PC-3 (cell line): Measurements from ENCODE around the gene ETV7. TPM values are rescaled to one million over a fixed set of nuclear protein-coding genes. Genes with fewer than 3 reads are reported as not detected.

ENCODE experiments used
- ATAC-seq: fragments of 200-7000 bp; cut with Tn5 transposase; 2 replicates; pipeline ENCODE4 v1.9.1; 2020; ENCODE audit warnings: mild to moderate bottlenecking, moderate library complexity
- BruUV-seq: library from RNA; stranded (reverse); fragments of 400-500 nt; replicated peaks from 2 replicates; lab custom pipeline; 2021; lab: Mats Ljungman, UMichigan
- CTCF ChIA-PET: fragments of 300-600 bp; sonication (Branson Sonifier 250); formaldehyde crosslinking; loops from one replicate; lab custom pipeline; 2022; ENCODE audit warnings: antibody characterized with exemption; lab: Charles Lee
- POLR2A ChIA-PET: fragments of 300-600 bp; sonication (Branson Sonifier 250); formaldehyde crosslinking; loops from one replicate; lab custom pipeline; 2022; ENCODE audit warnings: antibody characterized with exemption; ENCODE audit not compliant: unreplicated experiment; lab: Charles Lee
- DNase-seq: peaks from one replicate; pipeline ENCODE4 v3.0.0-alpha.2; 2015
- H2AFZ ChIP-seq: fragments of 300-600 bp; sonication (generic); 2 replicates; pipeline ENCODE4 v1.6.0; 2016; ENCODE audit warnings: antibody characterized with exemption, low read length
- H3F3A ChIP-seq: fragments of 300-600 bp; sonication (generic); one replicate; pipeline ENCODE4 v1.6.0; 2017; ENCODE audit warnings: antibody characterized with exemption, low read length, control low read depth, mild to moderate bottlenecking; ENCODE audit not compliant: unreplicated experiment
- H3K27ac ChIP-seq: fragments of 300-600 bp; sonication (generic); 2 replicates; pipeline ENCODE4 v1.5.1; 2016; ENCODE audit warnings: mild to moderate bottlenecking, low read length
- H3K27me3 ChIP-seq: fragments of 300-600 bp; sonication (generic); 2 replicates; pipeline ENCODE4 v1.6.1; 2016; ENCODE audit warnings: low read length, mixed read lengths
- H3K36me3 ChIP-seq: fragments of 300-600 bp; sonication (generic); 2 replicates; pipeline ENCODE4 v1.6.1; 2016; ENCODE audit warnings: low read depth, mixed run types, low read length, mixed read lengths
- H3K4me1 ChIP-seq: fragments of 300-600 bp; sonication (generic); 2 replicates; pipeline ENCODE4 v1.5.1; 2016; ENCODE audit warnings: low read length; ENCODE audit not compliant: insufficient read depth
- H3K4me2 ChIP-seq: fragments of 300-600 bp; sonication (generic); 2 replicates; pipeline ENCODE4 v1.6.0; 2016; ENCODE audit warnings: low read length
- H3K4me3 ChIP-seq: fragments of 300-600 bp; sonication (generic); 2 replicates; pipeline ENCODE4 v1.5.1; 2016; ENCODE audit warnings: mild to moderate bottlenecking, low read length, mixed read lengths
- H3K79me2 ChIP-seq: fragments of 300-600 bp; sonication (generic); 2 replicates; pipeline ENCODE4 v1.6.1; 2017; ENCODE audit warnings: low read length, mixed read lengths
- H3K9ac ChIP-seq: fragments of 300-600 bp; sonication (generic); 2 replicates; pipeline ENCODE4 v1.6.0; 2016; ENCODE audit warnings: mild to moderate bottlenecking, low read length
- H3K9me2 ChIP-seq: fragments of 300-600 bp; sonication (generic); replicated peaks from 2 replicates; pipeline ENCODE4 v1.6.1; 2016; ENCODE audit warnings: mixed run types, low read length, mixed read lengths
- H3K9me3 ChIP-seq: fragments of 300-600 bp; sonication (generic); 2 replicates; pipeline ENCODE4 v1.6.1; 2016; ENCODE audit warnings: low read length, mixed read lengths
- H4K20me1 ChIP-seq: fragments of 300-600 bp; sonication (generic); 2 replicates; pipeline ENCODE4 v1.6.1; 2016; ENCODE audit warnings: low read length, mixed read lengths
- EZH2 ChIP-seq: fragments of 300-600 bp; sonication (generic); IDR thresholded peaks from one replicate; pipeline ENCODE4 v1.6.1; 2017; ENCODE audit warnings: antibody characterized with exemption, mild to moderate bottlenecking, low read length; ENCODE audit not compliant: unreplicated experiment
- EZH2phosphoT487 ChIP-seq: fragments of 300-600 bp; sonication (generic); IDR thresholded peaks from 2 replicates; pipeline ENCODE4 v1.6.1; 2018; ENCODE audit warnings: mild to moderate bottlenecking, antibody characterized with exemption, low read length, borderline replicate concordance
- intact Hi-C: fragments of 100-400 bp; cut with micrococcal nuclease; formaldehyde crosslinking; loops from 2 replicates; pipeline ENCODE4 v1.9.0; 2023
- total RNA-seq: library from RNA; depleted of rRNA; stranded (reverse); fragments of >200 nt; gene quantifications from 2 replicates; pipeline ENCODE4 v1.2.3, GENCODE V29; 2014
- TF ChIP-seq, protein P1 (sequence below): fragments of 300-600 bp; sonication (generic); conservative IDR thresholded peaks from 2 replicates; pipeline ENCODE4 v1.5.1; 2017; ENCODE audit warnings: antibody characterized with exemption, low read depth, mild to moderate bottlenecking, low read length

Gene ETV7
- total RNA-seq, 1 experiment from 2014 or later, result not detected

DNA sequence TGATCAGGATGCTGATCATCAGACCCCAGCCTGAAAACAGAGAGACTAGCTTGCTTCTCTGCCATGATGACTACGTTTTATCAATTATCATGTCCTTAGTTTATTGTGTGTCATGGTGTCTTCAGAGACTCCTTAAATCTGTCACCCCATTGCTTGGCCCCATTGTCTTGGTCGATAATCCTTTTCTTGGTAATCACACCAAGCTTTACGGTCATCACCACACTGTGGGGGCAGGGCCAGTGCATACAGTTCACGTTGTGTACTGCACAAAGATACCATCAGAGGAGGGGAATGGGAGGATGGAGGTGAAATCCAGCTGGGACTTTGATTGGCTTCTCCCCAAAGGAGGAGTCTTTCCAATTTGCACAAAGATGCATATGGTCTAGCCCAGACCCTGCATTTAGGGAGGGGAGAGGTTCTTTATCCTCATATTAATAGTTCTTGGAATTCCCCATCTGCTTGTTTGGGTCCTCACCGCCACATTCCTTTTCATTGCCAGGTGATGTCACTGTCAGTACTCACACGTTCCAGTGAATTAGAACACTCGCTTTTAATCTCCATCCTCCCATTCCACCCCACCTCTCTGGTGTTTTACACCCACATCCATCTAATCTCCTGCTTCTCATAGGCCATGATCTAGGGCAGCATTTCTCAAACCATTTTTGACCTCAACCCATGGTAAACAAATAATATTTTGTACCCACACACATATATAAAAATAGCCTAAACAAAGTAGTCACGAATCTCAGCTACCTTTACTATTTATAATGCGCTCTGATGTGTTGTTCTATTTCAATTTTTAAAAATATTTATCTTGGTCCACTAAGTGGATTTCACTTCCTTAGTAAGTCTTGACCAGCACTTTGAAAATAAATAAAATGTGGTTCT lies 5.7 kb downstream of the ETV7 start:
- no peaks in the 10 kb centered on the region for H3K79me2 ChIP-seq
- H3K4me1 ChIP-seq, result peaks cover 12% of the 10 kb centered on the region
- no peaks in the 10 kb centered on the region for H3K36me3 ChIP-seq
- H3K4me2 ChIP-seq, result no peak overlapping the region
- H3K27ac ChIP-seq, result no peak overlapping the region
- no peak overlapping the region for H3K9ac ChIP-seq
- BruUV-seq, result no TSS peak
- no peaks in the 10 kb centered on the region for H3K9me2 ChIP-seq
- H3K9me3 ChIP-seq, result no peaks in the 10 kb centered on the region
- ChIA-PET CTCF (no interaction called here), POLR2A (no interaction called here)
- DNase-seq (no peak), ATAC-seq (no peak)
- H2AFZ ChIP-seq, result no peak overlapping the region
- no peaks in the 10 kb centered on the region for H3F3A ChIP-seq
- no peak for TF ChIP-seq EZH2
- TF ChIP-seq, protein P1, sequence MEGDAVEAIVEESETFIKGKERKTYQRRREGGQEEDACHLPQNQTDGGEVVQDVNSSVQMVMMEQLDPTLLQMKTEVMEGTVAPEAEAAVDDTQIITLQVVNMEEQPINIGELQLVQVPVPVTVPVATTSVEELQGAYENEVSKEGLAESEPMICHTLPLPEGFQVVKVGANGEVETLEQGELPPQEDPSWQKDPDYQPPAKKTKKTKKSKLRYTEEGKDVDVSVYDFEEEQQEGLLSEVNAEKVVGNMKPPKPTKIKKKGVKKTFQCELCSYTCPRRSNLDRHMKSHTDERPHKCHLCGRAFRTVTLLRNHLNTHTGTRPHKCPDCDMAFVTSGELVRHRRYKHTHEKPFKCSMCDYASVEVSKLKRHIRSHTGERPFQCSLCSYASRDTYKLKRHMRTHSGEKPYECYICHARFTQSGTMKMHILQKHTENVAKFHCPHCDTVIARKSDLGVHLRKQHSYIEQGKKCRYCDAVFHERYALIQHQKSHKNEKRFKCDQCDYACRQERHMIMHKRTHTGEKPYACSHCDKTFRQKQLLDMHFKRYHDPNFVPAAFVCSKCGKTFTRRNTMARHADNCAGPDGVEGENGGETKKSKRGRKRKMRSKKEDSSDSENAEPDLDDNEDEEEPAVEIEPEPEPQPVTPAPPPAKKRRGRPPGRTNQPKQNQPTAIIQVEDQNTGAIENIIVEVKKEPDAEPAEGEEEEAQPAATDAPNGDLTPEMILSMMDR, result no peak
- no peak for TF ChIP-seq EZH2phosphoT487
- H3K27me3 ChIP-seq, result peaks cover 7% of the 10 kb centered on the region
- H3K4me3 ChIP-seq, result no peak overlapping the region
- H4K20me1 ChIP-seq, result no peaks in the 10 kb centered on the region
- intact Hi-C loops, result no loop called here

DNA sequence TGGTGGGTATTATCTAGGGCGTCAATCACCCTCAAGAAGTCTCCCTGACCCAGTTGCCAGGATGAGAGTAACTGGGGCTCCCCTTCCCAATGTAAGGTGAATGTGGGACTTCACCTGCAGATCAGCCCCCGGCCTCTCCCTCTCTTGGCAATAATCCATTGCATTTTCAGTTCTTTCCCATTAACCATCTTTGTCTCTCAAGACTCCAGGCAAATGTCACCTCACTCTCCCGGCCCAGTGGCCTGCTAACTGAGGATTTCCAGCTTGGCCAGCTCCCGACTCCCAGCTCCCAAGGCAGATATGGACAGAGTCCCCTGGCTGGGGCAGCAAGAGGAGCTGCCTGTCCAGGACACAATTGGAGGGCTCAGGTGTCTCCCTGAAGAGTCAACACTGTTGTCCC lies 7.3 kb downstream of the ETV7 start:
- no TSS peak for BruUV-seq
- Histone ChIP-seq H3K27me3 (no peaks in the 10 kb centered on the region), H3K36me3 (no peaks in the 10 kb centered on the region), H3K4me1 (peaks cover 12% of the 10 kb centered on the region), H3K79me2 (no peaks in the 10 kb centered on the region), H3K4me2 (no peak overlapping the region), H4K20me1 (no peaks in the 10 kb centered on the region), H3K9me3 (no peaks in the 10 kb centered on the region), H3F3A (no peaks in the 10 kb centered on the region), H3K4me3 (no peak overlapping the region), H3K9me2 (no peaks in the 10 kb centered on the region), H3K9ac (no peak overlapping the region), H3K27ac (no peak overlapping the region), H2AFZ (no peak overlapping the region)
- TF ChIP-seq, protein P1, result no peak
- TF ChIP-seq EZH2 (no peak), EZH2phosphoT487 (no peak)
- no peak for DNase-seq
- intact Hi-C loops, result no loop called here
- ATAC-seq, result no peak
- CTCF ChIA-PET, result no interaction called here
- POLR2A ChIA-PET, result no interaction called here

DNA sequence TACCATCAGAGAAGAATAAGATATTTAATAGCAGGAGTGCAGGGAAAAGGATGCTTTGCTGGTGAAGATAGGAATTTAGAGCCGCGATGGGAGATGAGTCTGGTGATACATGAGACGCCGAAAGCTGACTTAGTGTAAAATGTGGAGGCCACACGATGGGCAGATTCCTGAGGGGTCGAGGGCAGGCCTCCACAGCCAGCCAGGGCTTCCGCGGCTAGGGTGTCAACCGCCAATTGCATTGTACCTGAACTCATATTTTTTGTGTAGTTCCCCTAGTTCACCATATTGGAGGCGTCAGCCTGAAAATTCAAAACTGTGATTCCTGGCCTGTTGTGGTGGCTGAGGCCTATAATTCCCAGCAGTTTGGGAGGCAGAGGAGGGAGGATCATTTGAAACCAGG lies 8.5 kb downstream of the ETV7 start:
- BruUV-seq, result no TSS peak
- H3K27me3 ChIP-seq, result no peaks in the 10 kb centered on the region
- no peak overlapping the region for H3K4me2 ChIP-seq
- TF ChIP-seq EZH2 (no peak), EZH2phosphoT487 (no peak)
- TF ChIP-seq, protein P1, result no peak
- H3F3A ChIP-seq, result no peaks in the 10 kb centered on the region
- H3K9ac ChIP-seq, result no peak overlapping the region
- H2AFZ ChIP-seq, result no peak overlapping the region
- H3K79me2 ChIP-seq, result no peaks in the 10 kb centered on the region
- peaks cover 10% of the 10 kb centered on the region for H3K4me1 ChIP-seq
- no peaks in the 10 kb centered on the region for H3K9me2 ChIP-seq
- DNase-seq, result no peak
- intact Hi-C loops, result no loop called here
- ChIA-PET CTCF (no interaction called here), POLR2A (no interaction called here)
- no peaks in the 10 kb centered on the region for H3K9me3 ChIP-seq
- H3K27ac ChIP-seq, result no peak overlapping the region
- H3K36me3 ChIP-seq, result no peaks in the 10 kb centered on the region
- ATAC-seq, result no peak
- H4K20me1 ChIP-seq, result no peaks in the 10 kb centered on the region
- H3K4me3 ChIP-seq, result no peak overlapping the region
